Measurements from ENCODE around the gene NCKAP5.

GRCh38 chr2:133515271-133515670 is 53.0 kb downstream of the NCKAP5 start:
- TF ChIP-seq ZNF133 (CRISPR knock-in tag; IDR thresholded peaks at IDR 0.05): no peak
- TF ChIP-seq, protein P1, sequence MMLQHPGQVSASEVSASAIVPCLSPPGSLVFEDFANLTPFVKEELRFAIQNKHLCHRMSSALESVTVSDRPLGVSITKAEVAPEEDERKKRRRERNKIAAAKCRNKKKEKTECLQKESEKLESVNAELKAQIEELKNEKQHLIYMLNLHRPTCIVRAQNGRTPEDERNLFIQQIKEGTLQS (IDR thresholded peaks at IDR 0.05): no peak
- TF ChIP-seq, protein P1 (CRISPR knock-in tag; conservative IDR thresholded peaks at IDR 0.05): no peak
- TF ChIP-seq CBFB (CRISPR knock-in tag; IDR thresholded peaks at IDR 0.05): no peak

Measured in K562 (cell line).